HG02840 (cell line): ENCODE measurements around the gene C16orf46.
A peak's percentile ranks its signal among the peaks of the same experiment; 100 is the strongest.
"Not testable (repeated sequence)": the region's sequence is repeated elsewhere in the genome, so short reads cannot be mapped to it uniquely, and the experiment has no call there.

Experiments used
- ATAC-seq: cut with Tn5 transposase; IDR thresholded peaks from one replicate; pipeline ENCODE4 v1.9.1; 2021; ENCODE audit warnings: mild to moderate bottlenecking, moderate library complexity, moderate number of reproducible peaks; ENCODE audit not compliant: unreplicated experiment, low FRiP score

Gene C16orf46, protein sequence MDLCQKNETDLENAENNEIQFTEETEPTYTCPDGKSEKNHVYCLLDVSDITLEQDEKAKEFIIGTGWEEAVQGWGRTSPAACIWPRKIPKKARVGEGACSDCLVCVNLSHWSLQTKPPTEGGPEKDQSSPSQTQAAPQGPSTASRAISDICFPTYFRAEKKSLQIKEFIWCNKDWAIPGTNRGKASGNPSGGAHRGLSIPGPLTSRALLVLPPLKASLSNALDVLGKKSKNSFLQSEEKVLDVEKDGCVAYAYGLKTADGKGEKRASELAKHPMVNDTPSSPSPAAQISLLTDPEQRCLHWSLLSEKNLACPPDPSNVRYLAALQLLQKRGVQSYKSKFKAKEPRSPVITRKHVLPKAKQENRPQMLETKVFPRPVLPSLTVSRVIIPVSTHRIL

DNA sequence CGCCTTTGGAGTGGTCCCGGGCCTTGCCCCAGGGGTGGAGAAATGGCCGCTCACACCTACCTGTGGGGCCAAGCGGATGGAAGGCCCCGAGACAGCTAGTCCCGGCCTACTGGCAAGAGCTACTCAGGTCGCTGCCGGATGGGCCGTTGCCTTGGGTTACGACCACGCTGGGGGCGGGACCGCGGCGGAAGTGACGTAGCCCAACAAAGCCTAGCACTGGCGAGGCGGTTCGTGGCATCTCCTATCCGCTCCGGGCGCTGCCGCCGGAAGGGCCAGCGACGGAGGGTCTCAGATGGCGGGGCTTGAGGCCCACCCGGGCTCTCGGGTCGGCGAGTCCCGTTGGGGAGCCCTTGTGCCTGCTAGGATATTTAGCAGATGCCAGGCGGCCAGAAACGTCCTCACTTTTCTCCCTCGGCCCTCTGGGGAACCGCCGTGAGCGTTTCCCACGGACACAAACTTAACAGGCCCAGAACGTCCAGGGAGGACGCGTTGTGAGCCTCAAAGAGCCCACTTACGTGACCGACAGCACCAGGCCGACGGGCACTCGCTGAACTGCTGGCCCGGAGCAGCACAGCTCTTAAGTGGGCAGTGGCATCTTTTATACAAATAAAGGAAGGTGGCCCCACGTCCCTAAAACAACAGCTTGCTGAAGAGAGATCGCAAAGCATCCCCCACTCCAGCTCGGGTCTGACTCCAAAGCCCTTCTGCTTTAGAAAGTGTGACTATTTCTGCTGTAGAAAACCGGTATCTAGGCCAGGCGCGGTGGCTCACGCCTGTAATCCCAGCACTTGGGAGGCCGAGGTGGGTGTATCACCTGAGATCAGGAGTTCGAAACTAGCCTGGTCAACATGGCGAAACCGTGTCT is at the start of gene C16orf46:
Gene C16orf46, minus strand, starts transcription at position 163 of the 865 bp plus-strand sequence. CDS start 13,283 bp downstream, outside the sequence.
- peak; percentile 95 for ATAC-seq

DNA sequence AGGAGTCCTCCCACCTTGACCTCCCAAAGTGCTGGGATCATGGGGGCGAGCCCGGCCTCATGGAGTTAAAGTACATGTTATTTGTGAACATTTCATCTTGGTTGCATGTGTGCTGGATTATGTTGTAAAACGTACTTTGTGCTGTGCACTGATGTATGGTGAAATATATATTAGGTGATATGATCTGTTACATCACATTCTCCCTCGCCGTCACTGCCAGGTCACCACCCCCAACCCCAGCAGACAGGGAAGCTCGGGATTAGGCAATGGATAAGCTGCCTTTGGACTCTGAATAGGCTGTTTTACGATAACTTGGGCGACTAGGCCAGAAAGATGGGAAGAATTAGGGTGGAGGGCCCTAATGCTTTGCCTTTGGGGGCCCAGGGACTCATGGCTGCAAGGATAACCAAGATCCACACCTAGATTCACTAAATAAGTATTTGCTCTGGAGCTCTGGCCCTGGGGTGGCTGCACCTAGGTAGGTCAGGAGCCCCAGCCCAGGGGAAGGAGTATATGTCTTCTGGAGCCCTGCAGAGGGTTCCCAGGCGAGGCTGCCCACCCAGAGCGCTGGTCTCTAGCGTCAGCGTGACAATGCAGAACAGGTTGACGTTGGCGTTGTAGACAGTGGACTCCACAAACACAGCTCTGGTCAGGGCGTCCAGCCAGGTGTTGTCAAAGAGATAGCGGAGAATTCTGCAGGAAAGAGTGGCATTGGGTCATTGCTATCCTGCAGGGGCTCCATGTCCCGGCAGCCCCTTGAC is 46.2 kb upstream of the C16orf46 start:
- ATAC-seq: no peak

DNA sequence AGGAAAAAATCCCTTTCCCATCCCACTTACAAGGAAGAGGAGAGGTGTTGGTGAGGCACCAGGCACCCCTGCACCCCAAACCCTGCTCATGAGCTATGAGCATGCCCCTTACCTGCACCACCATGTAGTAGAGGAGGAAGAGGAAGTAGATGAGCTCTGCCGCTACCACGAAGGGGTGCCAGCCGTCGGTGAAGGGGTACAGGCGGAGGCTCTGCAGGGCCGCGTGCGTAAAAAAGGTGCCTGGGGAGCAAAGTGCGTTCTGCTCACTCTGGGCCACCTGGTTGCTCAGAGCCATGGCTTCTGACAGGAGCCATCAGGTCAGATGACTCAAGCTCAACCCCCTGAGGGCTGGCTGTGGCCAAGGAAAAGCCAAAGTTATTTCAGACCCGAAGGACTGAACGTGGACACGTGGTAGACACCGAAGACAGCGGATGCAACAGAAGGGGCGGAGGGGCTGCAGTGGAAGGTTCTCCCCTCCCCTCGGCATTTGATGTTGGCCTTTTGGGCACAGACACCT is 44.5 kb upstream of the C16orf46 start:
- ATAC-seq: no peak

DNA sequence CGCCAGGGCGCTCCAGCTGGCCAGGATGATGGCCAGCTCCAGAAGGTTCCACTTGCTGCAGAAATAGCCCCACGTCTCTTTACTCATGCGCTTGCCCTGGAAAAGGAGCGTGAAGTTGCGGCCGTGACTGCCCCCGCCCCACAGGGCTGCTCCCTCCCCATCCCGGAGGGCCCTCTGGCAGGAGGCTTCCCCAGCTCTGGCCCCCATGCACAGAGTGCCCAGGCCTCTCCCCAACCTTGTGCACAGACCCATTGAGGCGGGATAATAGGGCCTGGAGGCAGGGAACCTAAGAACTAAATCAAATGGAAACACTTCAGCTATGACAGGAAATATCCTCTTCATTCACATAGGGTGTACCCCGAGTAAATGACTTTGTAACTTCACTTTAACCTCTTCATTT is 40.4 kb upstream of the C16orf46 start:
- no peak for ATAC-seq

DNA sequence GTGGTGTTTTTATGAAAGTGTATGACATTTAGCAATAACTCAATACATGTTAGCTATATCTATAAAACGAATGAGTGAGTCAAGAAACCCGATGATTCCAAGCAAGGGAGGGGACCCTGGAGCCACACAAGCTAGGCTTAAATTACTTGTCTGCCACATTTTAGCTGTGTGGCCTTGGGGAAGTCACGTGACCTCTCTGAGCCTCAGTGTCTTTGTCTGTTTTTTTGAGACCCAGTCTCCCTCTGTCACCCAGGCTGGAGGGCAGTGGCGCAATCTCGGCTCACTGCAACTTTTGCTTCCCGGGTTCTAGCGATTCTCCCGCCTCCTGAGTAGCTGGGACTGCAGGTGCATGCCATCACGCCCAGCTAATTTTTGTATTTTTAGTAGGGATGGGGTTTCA is 39.2 kb upstream of the C16orf46 start:
- no peak for ATAC-seq

DNA sequence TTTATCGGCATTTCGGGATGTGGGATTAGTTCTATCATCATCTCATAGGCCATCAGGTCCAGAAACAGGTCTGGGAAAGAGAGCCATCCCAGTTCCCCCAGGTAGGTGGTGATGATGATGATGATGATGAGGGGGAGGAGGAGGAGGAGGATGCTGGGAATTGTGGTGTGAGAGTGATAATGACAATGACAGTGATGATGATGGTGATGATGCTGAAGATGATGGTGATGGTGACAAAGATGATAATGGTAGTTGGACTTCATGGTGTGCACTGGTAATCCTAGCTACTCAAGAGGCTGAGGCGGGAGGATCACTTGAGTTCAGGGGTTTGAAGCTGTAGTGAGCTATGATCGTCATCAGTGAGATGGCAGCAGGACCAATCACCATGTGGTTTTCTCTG is 35.4 kb upstream of the C16orf46 start:
- no peak for ATAC-seq

DNA sequence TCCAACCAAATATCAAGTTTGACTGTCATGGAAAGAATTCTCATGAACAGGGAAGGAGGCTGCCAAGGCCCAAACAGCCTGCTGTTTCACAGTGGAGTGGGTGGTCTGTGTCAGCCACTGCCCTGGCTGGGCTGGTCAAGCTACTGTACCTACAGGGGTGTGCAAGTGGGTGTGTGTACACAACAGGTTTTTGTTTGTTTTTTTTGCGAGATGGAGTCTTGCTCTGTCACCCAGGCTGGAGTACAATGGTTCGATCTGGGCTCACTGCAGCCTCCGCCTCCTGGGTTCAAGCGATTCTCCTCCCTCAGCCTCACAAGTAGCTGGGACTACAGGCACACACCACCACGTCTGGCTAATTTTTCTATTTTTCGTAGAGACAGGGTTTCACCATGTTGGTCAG is 32.2 kb upstream of the C16orf46 start:
- not testable (repeated sequence) for ATAC-seq

DNA sequence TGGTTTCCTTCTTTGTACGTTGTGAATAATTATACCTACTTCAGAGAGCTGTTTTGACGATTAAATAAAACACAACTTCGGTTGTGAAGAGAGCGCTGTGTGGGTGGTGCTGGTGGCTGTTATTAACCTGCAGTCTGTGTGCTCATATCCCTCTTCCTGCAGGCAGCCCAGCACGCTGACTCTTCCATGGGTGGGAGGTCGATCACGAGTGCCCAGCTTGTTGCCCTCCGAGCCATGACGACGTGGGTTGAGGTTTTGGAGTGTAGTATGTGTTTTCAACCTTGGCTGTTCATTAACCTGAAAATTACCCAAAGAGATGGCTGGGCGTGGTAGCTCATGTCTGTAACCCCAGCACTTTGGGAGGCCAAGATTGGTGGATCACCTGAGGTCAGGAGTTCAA is 30.5 kb upstream of the C16orf46 start:
- ATAC-seq: no peak

DNA sequence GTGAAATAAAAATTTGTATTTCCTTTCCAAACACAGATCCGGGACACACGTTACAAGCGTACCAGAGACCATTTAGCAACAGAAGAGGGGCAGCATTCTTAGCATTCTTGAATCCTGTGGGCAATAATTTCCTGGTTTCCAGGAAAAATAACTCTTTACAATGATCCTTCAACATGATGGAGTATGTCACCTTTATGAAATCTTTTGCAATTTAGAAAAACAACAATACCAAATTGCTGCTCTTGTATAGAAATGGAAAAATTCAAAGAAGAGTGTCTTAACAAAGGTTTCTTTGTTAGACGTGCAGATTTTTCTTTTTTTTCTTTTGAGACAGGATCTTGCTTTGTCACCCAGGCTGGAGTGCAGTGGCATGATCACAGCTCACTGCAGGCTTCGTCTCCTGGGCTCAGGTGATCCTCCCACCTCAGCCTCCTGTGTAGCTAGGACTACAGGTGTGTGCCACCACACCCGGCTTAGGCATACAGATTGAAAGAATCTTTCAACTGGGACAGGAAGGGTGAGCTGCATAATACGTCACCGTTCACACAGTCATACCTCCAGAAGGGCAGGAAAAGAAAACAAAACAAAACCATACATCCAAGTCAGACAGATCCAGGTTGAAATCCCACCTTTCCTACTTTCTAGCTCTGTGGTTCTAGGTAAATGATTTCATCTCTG is 29.9 kb upstream of the C16orf46 start:
- ATAC-seq: no peak

DNA sequence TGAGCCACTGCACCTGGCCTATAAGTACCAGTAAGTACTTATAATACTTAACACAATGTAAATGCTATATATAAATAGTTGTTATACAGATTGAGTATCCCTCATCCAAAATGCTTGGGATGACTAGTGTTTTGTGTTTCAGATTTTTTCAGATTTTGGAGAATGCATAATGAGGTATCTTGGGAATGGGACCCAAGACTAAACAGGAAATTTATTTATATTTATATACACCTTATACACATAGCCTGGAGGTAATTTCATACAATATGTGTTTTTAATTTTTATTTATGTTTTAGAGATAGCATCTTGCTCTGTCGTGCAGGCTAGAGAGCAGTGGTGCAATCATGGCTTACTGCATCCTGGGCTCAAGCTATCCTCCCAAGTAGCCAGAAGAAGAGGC is 28.9 kb upstream of the C16orf46 start:
- no peak for ATAC-seq

DNA sequence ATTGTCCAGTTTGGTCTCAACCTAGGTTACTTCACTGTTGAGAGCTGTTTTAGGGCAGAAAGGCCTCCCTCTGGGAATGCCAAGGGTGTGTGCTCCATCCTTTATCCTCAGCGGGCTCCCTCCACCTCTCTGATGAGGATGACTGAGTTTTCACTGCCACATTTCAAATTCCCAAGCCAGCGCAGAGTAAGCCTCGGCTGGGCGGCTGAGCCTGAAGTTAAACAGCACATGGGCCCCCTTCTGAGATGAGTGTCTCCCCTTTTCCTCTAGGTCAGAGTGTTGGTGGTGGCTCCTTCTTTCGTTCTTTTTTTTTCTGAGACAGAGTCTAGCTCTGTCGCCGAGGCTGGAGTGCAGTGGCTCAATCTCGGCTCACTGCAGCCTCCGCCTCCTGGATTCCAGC is 24.7 kb upstream of the C16orf46 start:
- ATAC-seq: no peak

DNA sequence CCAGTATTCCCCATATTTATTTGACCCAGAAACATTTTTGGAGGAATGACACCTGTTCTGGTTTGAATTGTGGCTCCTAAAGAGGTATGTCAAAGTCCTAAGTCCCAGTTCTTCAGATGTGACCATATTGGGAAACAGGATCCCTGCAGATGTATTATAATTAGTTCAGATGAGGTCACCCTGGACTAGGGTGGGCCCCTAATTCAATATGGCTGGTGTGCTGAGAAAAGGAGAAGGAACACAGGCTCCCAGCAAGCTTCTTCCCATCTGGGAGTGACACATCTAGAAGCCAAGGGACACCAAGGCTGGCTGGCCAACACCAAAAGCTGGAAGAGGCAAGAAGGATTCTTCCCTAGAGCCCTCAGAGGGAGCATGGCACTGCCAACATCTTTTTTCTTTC is 22.9 kb upstream of the C16orf46 start:
- ATAC-seq: no peak

DNA sequence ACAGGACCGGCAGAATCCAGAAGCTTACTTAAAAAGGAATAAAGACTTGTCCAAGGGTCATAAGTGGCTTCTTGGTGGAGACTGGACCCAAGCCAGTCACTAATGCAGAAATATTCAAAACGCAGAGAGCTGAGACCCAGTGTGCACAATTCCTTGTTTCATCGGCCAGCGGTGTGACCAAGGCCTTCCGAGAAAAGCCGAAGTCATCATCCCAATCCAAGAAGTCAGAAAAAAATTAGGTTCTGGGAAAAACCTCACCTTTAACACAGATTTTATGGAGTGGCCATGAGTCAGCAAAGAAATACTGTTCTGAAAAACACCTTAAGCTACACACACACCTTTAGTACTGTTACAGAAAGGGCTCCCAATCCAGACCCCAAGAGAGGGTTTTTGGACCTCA is 20.2 kb upstream of the C16orf46 start:
- no peak for ATAC-seq

DNA sequence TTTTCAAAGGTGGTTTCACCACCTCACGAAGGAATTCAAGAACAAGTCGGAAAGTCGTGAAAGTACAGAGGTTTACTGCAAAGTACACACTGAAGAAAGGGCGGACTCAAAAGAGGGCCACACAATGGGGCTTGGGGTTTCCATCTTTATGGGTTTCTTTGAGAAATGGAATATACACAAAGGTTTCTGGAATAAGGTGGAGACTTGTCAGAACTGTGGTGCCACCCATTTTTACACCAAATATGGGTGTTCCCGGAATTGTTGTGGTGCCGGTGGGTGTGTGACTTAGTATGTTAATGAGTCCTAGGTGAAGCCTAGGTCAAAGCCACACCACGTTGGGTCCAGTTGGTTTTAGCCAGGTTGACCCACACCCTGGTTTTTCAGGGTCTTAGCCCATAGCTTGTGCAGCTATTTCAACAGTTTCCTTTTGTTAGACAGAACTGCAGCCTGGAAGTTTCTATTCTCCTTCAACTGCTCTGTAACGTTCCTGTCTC is 19.7 kb upstream of the C16orf46 start:
- no peak for ATAC-seq

DNA sequence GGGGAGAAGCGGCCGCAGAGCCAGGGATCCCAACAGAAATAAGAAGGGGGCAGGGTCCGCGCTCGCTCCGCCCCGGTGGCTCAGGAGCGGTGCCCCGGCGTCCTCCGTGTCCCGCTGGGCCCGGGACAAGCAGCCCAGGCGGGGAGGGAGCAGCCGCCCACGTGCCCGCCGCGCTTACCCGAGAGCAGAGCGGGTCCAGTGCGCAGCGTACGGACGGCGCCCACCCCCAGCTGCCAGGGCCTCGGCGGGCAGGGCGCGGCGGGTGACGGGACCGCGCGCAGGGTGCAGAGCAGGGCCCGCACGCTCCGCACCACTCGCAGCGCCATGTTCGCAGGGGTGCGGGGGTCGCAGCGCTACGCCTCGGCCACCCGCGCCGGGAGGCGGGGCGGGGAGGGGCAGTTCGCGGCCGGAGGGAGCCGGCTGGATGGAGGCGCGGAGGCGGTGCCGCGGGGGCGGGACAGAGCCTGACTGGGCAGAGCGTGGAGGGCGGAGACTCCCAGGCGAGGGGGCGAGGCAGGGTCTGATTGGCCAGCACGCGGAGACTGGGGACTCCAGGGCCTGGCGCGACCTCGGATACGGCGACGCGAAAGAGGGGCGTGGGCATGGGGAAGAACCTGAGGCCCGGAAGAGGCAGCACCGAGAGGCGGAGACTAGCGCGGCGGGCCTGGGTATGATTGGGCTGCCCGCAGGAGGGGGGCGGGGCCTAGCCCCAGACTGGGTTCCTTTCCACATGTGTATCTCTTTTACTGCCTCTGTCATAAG is 19.1 kb upstream of the C16orf46 start, which contains the start of gene GCSH:
Gene GCSH, minus strand, starts transcription at position 443 of the 762 bp plus-strand sequence. Its CDS starts 117 bp downstream, at position 326.
- ATAC-seq: peak; percentile 98

DNA sequence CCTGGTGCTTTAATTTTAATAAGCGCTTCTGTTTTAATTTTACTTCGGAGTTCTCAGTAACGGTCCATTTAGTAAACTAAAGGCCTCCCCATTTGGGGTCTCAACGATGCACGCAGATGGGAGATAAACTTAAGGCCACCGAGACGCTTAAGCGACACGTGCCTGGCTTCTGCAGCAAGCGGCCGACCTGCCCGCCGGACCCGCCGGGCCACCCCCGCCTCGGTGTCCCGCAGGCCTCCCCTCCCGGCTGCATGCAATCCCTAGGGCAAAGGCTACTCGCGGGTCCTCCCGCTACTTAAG is 18.6 kb upstream of the C16orf46 start:
- ATAC-seq: peak; percentile 4

DNA sequence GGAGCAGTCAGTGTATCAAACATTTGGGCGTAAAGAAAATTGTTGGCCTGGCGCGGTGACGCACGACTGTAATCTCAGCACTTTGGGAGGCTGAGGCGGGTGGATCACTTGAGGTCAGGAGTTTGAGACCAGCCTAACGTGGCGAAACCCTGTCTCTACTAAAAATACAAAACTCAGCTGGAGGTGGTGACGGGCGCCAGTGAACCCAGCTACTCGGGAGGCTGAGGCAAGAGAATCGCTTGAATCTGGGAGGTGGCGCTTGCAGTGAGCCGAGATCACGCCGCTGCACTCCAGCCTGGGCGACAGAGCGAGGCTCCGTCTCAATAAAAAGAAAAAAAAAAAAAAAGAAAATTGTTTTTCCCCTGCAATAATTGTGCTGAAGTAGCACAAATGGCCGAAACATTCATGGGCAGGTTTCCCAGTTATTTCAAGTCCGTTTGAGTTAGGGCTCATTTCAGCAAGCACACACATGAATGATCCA is 17.8 kb upstream of the C16orf46 start:
- no peak for ATAC-seq

DNA sequence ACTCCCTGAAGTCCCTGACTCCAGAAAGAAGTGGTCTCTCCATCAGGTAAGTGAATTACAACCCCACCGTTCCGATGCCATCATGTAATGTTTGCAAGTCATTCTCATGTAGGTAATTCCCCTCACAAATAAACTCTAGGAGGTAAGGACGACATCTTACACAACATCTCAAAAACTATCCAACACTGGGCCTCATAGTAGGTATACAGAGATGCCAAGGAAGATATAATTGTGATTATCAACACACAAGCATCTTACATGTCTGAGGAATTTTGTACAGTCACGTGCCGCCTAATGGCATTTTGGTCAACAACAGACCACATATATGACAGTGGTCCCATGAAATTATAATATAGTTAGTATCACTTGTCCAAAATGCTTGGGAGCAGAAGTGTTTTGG is 11.8 kb upstream of the C16orf46 start:
- ATAC-seq: no peak

DNA sequence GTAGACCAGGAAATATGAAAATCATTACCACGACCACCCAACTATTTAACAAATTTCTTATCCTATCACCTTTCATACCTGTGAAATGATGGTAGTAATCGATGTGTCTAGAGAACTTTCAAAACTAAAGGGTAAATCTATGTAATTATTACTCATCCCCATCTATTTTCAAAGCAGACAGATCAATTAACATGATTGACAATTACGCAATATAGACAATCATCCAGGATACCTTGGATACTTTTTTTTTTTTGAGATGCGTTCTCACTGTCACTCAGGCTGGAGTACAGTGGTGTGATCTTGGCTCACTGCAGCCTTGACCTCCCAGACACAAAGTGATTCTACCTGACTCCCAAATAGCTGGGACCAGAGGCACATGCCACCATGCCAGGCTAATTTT is 4.0 kb upstream of the C16orf46 start:
- no peak for ATAC-seq
